Activated T-cell treated with anti-CD3 and anti-CD28 coated beads, Interleukin-2, amount 50 U/mL, for 1 hour (primary cell): ENCODE data around the gene SLC35F1.
A peak's percentile ranks its signal among the peaks of the same experiment; 100 is the strongest.
"Not testable (repeated sequence)": the region's sequence is repeated elsewhere in the genome, so short reads cannot be mapped to it uniquely, and the experiment has no call there.

Experiments used
- DNase-seq: peaks from one replicate; pipeline ENCODE4 v3.0.0-alpha.2; 2020

SLC35F1 gene

DNA sequence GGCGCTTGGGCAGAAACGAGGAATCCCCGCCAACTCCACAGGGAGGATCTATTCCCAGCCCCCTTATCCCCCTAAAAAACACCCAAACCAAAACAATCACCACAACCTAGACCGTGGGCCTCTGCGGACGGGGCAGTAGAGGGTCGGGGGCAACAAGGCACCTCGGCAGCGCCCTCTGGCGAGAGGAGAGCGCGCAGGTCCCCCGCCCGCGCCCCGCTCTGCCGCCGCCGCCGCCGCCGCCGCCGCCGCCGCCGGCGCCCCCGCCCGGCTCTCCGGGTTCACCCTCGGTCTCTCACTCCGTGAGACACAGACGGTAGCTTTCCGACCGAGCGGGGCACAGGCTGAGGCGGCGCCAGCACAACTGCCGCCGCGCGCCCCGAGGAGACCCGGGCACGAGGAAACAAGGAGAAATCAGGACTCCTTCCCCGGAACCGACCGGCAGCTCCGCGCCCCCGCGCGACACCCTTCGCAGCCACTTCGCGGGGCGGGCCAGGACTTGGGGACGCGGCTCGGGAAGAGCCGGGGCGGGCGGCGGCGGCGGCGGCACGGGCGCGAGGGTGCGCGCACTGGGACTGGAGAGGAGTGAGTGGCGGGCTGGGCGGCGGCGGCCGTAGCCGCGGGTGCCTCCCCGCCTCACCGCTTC lies at the start of gene SLC35F1:
SLC35F1 (plus strand) TSS at position 307 of the 643 bp plus-strand sequence.
- peak; percentile 24 for DNase-seq

DNA sequence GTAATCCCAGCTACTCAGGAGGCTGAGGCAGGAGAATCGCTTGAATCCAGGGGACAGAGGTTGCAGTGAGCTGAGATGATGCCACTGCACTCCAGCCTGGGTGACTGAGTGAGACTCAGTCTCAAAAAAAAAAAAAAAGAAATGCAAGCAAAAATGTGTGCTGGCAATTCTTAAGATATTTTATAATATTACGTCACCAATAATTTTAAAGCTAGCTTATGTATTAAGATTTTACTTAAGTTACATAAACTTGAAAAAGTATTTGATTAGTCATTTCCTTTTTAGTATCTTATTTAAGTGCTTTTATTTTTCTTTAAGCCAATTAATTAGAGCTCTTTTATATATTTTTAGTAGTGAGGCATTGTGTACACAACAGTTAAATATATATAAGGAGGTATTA lies 48.5 kb upstream of the SLC35F1 start:
- not testable (repeated sequence) for DNase-seq

DNA sequence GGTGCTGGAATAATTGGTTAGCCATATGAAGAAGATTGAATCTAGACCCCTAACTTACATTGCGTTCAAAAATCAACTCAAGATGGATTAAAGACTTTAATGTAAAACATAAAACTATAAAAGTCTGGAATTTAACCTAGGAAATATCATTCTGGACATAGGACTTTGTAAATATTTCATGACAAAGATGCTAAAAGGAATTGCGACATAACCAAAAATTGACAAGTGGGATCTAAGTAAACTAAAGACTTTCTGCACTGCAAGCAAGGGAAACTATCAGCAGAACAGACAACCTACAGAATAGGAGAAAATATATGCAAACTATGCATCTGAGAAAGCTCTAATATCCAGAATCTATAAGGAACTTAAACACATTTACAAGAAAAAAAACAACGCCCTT lies 45.5 kb upstream of the SLC35F1 start:
- no peak for DNase-seq

DNA sequence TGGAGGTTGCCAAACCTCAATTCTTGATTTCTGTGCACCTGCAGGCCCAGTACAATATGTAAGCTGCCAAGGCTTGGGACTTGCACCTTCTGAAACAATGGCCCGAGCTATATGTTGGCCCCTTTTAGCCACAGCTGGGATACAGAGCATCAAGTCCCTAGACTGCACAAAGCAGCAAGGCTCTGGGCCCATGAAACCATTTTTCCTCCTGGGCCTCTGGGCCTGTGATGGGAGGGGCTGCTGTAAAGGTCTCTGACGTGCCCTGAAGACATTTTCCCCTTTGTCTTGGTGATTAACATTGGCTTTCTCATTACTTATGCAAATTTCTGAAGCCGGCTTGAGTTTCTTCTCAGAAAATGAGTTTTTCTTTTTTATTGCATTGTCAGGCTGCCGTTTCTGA lies 40.5 kb upstream of the SLC35F1 start:
- DNase-seq = no peak

DNA sequence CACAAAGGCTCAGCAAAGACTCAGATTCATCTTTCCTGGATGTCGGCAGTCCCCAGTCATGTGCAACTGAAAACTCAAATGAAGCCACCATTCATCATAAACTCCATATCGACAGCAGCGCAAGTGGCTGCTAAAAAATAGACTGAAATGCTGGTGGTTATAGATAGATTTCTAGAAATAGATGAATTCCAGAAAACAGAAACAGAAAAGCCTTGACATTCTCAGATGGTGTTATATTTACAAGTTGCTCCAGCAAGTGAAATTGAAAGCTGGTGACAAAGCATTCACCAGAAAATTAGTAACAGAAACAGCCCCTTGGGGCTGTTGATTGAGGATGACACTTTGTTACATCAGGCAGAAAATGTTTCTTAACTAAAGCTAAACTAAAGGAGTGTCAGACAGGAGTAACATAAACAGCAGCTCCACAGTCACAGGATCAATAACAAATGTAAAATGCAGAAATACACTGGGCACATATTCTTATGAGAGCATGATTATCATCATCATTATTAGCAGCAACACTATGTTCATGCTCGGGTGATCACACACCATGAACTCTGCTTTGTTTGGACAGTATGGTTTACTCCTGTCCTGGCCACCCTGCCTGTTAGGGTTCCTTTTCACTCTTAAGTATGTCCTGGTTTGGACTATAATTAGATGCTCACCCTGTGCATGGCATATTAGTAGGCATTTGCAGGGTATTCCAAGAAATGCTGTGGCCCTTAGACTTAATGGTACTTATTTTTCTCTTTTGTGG lies 36.4 kb upstream of the SLC35F1 start:
- no peak for DNase-seq

DNA sequence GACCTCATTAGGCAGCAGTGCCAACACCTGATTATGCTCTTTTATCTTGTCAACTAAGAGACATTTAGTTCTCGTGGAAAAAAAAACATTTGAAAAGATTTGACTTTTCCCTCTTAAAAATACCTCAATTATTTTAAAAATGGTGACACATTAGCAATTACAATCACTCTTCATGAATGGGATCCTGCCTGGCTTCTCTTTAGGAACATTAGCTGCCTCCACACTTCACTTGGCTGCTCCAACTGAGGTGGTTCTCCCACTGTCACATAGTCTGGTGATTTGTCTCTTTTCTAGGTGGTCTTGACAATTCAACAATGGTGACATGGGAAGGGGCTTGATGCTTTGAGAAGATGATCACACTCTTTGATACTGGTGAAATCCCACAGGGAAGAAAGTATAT lies 26.2 kb upstream of the SLC35F1 start:
- DNase-seq = no peak

DNA sequence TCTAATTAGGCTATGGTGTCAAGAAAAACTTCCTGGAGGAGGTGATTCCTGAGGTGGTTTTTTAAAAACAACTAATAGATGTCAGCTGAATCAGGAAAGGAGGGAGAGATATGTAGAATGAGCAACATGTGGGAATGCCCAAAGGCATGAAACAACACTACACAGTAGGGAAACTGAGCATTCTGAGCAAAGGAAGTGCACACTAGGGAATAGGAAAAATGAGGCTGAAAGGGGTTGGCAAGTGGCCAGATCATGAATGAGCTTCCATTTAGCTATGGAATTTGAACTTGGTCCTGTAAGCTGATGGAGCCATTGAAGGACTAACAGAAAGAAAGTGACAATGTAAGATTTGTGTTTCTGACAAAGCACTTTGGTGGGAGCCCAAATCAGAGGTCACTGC lies 16.9 kb upstream of the SLC35F1 start:
- no peak for DNase-seq

DNA sequence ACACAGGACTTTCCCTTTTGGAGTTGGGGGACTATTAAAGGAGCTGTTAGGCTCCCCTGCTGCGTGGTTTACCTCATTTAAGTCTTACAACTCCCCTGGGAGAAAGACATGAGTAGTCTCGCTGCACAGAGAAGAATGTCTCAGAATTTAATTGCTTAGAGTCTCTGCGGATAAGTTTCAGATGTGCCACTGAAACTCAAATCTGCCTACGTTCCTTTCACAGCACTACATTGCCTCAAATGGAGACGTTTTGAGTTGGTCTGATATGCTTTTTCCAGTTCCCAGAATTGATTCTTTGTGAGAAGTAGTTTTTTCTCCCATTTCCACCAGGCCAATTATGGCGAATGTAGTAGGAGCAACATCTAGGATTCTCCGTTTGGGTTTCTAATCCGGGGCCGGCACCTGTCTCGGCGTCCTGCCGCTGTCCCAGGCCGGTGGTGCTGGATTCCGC lies 532 bp upstream of the SLC35F1 start:
- no peak for DNase-seq

DNA sequence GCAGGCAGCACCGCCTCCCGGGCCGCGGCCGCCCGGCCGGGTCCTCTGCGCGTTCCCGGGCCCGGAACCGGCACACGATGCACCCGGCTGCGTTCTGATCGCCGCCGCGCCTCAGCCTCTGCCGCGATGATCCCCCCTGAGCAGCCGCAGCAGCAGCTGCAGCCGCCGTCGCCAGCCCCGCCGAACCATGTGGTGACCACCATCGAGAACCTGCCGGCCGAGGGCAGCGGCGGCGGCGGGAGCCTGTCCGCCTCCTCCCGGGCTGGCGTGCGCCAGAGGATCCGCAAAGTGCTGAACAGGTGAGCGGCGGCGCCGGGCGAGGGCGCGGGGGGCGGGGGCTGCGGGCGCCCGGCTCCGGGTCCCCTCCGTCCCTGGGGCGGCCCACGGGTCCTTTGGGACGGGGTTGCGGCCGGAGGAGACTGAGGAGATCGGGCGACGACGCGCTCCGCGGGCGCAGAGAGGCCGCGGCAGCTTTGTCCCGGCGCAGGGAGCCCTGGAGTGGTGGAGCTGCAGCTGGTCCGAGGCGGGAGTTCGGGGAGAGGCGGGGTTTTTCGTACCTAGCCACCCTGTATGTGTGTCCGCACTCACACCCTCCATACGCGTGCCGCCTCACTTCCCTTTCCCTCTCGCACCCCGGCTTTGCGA lies 659 bp downstream of the SLC35F1 start:
- DNase-seq = peak; percentile 14

DNA sequence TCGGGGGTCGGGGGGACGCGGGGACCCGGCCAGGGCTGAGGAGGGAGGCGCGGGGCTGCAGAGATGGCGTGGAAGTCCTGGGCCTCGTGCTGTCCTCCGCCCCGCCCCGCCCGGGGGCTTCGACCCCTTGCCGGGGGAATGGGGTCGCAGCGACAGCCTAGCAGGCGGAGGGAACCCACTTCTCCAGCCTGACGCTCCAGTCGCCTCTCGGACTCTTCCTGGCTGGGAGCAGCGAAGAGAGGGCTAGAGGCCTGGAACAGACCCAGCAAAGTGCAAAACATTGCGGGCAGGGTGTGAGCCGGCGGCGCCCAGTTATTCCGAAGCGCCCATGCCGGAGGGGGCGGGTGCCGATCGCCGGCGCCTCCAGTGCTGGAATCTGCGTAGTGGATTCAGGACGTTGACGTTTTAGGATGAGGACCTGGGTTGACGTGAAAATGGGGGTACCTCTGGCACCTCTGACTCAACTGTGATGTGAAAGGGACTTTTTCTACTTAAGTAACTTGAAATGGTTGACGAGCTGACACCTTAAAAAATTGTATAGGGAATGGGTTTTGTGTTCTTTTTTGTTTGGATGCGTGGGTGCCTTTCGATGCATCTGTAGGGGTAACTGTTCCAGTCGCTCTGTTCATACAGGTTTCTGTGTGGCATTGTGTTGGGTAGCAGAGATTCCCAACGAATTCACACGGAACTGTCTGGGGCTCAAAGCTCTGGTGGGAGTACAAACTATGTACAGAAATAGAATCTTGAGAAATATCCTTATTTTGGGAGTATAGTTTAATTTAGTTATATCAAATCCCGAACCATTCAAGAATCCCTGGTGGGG lies 1.4 kb downstream of the SLC35F1 start:
- no peak for DNase-seq

DNA sequence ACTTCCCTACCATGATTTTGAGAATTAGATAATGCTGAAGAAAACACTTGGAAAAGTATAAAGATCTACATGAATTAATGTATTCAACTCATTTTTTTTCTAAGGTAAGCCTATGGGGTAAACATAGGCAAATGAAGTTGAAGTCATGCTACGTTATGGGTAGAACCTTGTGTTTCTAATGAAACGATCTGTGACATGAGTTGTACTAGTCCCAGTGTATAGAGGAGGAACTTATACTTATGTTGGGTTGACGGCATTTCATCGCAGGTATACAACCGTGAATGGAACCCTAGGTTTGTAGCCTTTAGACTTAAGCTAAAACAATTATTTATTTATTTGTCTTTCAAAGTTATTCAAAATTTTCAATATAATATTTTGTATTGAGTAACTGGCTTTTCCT lies 2.6 kb downstream of the SLC35F1 start:
- DNase-seq = no peak

DNA sequence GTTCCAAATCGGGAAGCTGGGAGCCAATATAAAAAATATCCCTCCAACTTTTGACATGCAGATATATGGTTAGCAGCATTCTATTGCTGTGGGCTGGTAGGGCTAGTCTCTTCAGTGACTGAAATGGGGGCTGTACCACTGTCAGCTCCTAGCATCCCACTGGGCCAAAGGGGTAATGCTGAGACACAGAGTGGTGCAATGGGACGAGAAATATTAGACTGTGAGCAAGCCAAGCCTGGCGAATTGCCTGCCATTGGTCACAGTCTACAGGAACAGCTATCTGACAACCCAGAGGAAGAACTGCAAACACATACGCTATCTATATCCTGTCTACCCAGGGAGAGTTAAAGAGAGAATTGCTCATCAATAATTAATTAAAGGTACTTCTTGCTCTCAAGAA lies 3.5 kb downstream of the SLC35F1 start:
- DNase-seq = no peak

DNA sequence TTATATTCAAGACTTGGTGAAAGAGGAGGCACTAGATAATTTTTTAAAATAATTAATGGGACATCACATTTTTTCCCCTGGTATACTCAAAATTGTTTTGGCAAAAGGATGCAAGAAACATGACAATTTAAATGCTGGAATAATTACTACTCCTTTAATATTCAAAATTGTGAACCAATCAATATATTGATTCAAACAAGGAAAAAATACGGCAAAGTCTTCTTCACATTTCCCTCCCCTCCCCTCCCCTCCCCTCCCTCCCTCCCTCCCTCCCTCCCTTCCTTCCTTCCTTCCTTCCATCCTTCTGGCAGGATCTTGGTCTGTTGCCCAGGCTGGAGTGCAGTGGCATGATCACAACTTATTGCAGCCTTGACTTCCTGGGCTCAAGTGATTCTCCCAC lies 4.1 kb downstream of the SLC35F1 start:
- DNase-seq = no peak

DNA sequence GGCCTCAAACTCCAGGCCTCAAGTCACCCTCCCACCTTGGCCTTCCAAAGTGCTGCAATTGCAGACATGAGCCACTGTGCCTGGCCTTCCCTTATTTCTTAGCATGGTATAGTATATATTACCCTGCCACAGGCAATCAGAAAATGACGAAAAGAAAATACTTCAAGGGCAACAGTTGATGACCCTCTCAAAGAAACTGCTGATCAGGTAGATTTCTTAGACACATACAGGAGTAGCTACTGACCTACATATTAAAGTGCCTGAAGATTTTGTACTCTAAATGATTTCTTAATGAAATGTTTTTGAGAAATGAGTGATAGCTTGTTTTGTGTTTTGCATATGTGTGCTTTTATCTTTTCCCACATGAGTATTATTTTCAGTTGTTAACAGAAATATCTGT lies 4.6 kb downstream of the SLC35F1 start:
- no peak for DNase-seq

DNA sequence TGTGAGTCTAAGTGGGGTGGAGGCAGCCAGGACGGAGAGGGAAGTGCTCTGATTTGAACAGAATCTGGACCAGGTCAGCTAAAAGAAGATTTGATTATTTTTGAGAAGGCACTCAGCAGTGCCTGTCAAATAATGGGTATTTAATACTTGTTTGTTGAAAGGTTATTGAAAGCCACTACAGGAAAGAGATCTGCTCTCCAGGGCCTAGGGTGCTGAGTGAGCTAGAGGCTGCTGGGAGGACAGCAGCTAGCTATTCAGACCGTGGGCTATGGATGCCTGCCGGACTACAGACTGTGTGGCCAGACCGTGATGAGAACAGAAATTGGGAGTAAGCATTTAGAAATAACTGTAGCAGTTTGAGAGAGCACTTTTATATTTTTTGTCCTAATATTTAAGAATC lies 8.8 kb downstream of the SLC35F1 start:
- no peak for DNase-seq

DNA sequence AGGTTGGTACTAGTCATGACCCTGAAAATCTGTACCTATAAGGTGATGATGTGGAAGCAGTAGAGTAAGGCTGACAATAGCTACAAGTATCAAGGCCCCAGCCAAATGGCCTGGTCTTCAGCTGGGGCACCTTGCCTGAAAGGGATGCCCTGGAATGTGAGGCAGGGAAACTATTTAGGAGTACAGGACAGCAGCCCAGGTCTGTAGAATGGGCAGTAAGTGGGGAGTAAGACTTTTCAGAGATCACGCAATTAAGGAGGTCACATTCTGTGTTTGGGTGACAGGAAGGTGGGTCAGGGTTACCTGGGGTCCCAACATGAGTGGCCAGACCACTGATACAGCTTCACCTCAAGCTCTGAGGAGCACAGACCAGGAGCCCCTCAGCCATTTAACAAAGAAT lies 9.4 kb downstream of the SLC35F1 start:
- DNase-seq = no peak

DNA sequence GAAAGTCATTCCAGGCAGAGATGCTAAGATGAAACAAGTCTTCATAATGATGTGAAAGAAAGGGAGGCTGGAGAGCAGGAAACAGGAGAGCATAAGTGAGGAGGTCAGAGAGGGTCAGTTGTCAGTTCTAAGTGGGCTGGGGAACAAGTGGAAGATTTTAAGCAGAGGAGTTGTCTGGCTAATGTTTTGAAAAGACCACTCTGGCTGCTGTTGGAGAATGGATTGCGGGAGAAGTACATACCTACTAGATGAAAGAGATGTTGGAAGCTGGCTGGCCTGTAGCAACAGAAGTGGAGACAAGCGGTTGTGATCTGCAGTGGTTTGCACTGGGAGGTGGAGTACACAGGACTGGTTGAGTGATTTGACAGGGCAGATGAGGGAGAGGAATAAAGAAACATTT lies 10.1 kb downstream of the SLC35F1 start:
- DNase-seq = no peak

DNA sequence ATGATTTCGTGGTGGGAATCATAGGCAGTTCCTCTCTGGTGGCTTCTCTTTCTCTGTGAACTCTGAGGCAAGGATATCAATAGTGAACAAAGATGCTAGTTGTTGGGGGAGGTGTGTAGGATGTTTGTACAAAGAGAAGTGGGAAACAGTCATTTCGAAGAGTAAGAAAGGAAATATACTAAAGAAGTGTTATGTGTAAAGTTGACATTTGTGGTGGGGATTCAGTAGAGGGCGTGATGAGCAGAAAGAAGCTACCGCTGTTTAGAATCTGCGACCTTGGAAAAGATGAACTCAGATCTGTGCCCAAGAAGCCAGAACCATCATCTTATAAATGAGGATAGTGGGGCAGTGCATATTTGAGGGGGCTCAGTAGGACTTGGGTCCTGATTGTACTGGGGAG lies 11.4 kb downstream of the SLC35F1 start:
- DNase-seq = no peak

DNA sequence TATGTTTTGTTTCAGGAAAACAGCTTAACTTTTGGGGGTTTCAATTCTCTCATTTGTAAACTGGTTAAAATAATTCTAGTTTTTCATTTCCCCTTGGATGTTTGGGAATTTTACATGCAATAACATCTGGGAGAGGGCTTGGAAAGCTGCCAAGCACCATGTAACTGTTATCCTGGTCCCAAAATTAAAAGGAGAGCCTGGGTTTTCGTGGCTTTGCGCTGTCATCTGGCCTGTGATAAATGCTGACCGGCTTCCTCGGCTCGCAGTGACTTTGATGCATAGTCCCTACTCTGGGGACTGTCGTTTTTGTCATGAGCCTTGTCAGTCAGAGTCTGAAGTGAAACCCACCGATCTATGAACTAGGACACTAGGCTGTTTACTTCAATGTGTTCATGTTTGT lies 12.2 kb downstream of the SLC35F1 start:
- no peak for DNase-seq

DNA sequence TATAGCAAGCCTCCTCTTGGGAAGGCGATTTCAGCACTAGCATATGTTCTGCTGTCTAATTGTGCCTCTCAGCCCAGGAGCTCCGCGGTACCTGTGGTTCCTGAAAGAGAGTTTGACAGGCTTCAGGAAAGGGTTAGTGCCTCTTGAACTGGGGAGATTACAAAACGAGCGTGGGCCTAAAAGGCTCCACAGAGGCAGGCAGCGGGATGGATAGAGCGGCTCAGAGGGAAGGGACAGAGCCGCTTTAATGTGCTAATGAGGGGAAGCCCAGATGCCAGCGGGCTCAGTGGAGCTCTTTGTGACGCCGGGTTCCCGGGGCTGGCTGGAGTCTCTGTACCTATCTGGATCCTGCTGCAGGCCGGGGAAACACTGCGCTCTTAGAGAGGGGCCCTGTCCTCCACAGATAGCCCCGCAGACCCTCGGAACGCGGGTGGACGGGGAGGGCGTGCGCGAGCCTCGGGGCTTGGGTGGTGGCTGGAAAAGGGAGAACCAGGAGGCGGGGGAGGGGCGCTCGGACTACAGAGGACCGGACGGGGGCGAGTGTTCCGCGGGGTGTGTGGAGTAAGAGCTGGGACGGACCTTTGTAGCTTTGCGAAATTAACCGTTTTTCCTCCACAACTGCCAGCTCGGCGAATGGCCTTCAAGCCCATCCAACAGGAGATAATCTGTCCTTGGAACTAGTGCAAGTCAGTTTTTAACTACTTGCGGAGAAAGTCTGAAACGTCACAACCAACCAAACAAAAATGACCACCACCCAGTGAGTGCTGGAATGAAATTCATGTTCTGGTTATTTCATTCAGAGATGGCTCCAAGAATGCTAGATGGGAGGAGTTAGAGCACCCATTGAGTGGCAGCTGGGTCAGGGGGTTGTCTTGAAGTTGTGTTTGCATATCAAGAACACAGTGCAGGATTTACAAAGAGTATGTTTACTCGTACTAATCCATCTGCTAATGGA lies 13.0 kb downstream of the SLC35F1 start:
- no peak for DNase-seq

DNA sequence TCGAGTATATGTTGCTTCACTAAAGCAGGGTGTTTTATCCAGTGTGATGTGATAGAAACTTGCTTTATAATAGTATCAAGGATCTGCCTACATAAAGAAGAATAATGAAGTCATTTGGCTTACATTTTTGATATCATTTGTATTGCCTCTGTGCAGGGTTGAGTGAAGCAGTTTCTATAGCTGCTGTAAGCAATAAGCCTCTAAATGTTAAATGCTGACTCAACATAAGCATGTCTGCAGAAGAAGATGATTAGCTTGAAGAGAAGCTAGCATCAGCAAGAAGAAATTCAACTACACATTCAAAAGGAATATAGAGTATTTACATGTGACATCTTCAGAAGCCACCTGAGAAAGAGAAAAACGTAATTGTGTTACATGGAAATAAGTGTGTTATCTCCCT lies 17.6 kb downstream of the SLC35F1 start:
- DNase-seq = no peak

DNA sequence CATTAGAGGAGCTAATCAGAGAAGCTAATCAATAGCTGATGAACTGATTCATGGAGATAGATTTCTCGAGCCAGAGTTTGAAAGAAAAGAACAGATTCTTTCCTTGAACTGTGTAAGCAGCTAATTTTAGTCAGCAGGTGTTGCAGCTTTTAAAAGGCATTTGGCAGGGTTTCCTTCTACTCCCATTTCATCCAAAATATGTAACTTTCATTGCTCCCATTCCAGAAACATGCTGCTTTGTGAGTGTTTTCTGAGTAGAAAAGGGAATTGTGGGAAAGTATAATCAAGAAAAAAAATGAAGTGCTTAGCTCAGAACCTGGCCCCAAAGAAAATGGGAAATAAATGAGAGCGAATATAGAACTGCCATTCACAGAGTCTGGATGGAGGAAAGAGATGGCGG lies 20.8 kb downstream of the SLC35F1 start:
- DNase-seq = no peak
